HG03469 (cell line): ENCODE measurements around the gene SLC38A1.
A peak's percentile ranks its signal among the peaks of the same experiment; 100 is the strongest.
"Not testable (repeated sequence)": the region's sequence is repeated elsewhere in the genome, so short reads cannot be mapped to it uniquely, and the experiment has no call there.

Experiments
- ATAC-seq: cut with Tn5 transposase; IDR thresholded peaks from one replicate; pipeline ENCODE4 v1.9.1; 2021; ENCODE audit warnings: mild to moderate bottlenecking, moderate library complexity, moderate number of reproducible peaks; ENCODE audit not compliant: unreplicated experiment

SLC38A1 gene

DNA sequence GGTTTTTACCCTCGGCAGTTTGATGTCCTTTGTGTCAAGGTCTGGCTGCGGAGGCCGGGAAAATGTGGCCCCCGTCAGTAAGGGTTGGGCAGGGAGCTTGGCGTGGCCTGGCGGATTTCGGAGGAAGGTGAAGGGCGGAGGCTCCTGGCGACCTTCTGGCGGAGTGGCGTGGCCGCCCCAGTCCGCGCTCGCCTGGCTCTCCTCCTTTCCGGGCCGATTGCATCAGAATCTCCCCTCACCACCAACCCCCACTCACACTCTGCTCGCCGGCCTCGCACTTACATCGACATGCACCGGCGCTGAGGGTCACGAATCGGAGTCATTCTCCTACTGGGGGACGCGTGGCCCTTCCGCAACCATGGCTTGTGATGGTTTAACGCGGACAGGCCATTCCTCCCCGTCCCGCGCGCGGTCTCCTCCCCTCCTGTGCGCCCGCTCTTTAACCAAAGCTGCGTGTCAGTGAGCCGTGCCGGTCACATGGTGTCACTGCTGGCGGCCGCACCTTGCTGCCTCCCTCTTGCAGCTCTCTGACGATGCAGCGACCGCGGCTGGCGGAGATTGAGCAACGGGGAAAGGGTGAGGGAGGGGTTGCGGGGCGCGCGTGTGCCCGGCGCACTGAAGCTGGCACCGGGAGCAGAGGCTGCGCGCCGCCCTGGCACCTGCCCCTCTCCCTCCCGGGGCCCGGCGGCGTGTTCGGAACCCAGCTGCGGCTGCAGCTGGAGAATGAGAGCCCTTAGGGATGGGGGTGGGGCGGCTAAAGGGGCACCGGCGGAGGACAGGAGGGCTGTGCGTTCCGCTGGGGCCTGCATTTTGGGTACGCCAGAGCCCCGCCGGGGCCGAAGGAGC, at the start of gene SLC38A1:
TSS of gene SLC38A1 (minus strand) at position 461 of the 846 bp plus-strand sequence. CDS start 29,243 bp downstream, outside the sequence.
- peak; percentile 58 for ATAC-seq

DNA sequence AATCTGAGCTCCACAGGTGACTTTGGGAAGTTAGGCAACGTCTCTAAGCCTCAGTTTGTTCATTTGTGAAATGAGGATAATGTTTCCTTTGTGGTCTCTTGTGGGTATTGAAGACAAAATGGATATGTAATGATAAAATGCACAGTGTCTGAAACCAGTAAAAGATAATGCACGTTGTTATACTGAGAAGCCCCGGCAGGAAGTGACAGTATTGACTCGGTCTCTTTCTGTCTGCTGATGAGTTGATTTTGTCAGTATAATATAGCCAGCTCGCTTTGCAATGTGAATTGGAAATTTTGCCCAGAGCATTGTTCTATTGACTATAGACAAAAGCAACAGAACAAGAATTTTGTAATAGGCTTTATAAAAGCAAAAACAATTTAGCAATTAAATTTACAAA, 49.2 kb upstream of the SLC38A1 start:
- ATAC-seq = no peak

DNA sequence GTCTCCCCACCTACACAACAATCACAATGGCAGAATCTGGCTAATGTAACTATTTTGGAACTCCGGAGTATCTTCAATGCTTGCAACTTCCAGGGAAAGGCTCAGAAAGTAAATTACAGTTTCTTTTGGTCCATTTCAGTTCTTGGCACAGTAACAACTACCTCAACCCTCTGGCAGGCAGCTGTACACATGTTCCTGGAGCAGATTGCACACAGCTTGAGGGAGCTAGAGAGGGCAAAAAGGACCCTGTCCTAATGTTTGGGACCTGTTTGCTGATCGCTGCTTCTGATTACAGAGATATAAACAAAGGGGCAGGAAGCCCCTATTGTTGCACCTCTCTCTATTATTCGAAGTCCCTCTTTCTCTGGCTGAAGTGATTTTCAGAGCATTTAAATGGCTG, 35.2 kb upstream of the SLC38A1 start:
- ATAC-seq = no peak

DNA sequence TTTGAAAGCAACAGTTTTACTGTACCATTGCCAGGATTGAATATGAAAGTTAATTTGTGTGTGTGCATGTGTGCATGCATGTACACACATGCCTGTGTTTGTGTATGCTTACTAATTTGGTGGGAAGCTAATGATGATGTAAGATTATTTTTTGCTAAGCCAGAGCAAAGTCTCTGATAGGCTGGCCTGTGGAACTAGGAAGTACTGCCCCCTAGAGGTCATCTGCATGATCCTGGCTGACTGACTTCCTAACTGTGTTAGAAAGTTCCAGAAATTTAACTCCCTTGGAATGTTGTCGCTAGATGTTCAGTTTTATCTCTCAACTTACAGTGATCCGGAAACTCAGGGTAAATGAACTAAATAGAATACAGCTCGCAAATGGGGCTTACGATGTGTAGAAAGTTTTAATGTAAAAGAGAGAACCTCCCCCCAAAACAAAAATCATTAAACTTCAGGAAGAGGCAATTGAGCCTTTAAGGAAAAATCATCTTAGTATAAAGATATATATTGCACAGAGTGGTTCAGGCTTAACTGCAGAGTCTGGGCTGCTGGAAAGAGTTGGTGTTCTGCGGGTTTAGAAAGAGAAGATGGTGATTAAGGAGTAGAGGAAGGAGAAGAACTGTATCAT, 34.3 kb upstream of the SLC38A1 start:
- no peak for ATAC-seq

DNA sequence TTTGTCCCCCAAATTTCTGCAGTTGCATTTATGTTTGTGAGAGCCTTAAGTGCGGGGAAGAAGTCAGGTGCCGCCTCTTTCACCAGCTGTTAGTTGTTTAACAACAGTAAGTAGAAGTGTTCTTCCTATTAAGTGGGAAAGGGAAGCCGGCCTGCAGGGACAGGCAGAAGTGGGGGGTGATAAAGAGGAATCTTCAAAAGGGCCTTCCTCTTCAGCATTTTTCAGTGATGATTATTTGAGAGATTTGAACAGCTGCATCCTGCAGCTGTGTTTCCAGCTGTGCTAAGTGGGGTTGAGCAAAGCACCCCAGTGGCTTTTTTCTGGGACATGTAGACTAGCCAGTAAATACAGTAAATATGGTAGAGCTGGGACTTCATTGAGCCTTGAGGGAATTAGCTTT, 32.1 kb upstream of the SLC38A1 start:
- no peak for ATAC-seq

DNA sequence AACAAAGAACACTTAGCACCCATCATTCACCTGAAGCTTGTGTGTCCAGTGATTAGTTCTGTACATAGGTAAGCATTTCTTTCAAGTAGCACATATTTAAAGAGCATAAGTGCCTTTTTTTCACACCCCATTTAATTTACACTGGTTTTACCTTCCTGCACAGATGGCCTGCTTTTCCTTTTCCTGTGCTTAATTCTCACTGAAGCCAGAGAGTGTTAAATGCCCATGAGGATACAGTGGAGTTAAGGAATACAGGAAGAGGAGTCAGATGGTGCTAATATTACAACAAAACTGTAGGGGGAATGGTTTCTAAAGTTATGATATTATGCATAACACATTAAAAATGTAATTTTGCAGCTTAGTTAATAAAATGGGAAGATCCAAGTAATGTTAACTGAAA, 31.0 kb upstream of the SLC38A1 start:
- no peak for ATAC-seq

DNA sequence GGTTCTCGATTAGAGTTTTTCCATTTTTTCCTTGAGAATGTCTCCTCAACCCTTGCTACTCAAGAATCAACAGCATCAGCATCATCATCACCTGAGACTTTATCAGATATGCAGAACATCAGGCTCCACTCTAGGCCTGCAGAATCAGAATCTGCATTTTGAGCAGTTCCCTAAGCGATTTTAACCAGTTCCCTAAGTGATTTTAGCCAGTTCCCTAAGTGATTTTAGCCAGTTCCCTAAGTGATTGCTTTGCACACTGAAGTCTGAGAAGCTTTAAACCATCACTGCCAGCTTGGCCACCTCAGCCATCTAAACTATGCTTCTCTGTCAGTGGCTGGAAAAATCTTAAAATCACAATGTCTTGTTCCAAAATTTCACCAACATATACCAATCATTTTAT, 29.4 kb upstream of the SLC38A1 start:
- no peak for ATAC-seq

DNA sequence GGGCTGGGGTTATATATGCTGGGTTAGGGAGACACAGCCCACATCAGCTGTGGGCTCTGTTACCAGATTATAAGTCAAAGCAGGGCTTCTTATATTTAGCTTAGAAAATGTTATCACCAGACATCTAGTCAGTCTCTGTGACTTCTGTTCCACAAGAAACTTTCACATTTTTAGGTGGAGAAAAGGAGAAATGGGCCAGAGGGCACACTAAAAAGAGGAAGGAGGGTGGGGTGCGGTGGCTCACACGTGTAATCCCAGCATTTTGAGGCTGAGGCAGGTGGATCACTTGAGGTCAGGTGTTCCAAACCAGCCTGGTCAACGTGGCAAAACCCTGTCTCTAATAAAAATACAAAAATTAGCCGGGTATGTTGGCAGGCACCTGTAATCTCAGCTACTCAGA, 28.0 kb upstream of the SLC38A1 start:
- ATAC-seq = no peak

DNA sequence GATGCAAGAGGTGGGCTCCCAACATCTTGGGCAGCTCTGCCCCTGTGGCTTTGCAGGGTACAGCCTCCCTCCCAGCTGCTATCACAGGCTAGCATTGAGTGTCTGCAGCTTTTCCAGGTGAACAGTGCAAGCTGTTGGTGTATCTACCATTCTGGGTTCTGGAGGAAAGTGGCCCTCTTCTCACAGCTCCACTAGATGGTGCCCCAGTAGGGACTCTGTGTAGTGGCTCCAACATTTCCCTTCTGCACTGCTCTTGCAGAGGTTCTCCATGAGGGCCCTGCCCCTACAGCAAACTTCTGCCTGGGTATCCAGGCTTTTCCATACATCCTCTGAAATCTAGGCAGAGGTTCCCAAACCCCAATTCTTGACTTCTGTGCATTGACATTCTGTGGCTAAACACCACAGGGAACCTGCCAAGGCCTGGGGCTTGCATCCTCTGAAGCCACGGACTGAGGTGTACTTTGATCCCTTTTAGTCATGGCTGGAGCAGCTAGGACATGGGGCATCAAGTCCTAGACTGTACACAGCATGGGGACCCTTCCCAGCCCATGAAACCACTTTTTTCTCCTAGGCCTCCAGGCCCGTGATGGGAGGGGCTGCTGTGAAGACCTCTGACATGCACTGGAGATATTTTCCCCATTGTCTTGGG, 24.0 kb upstream of the SLC38A1 start:
- no peak for ATAC-seq

DNA sequence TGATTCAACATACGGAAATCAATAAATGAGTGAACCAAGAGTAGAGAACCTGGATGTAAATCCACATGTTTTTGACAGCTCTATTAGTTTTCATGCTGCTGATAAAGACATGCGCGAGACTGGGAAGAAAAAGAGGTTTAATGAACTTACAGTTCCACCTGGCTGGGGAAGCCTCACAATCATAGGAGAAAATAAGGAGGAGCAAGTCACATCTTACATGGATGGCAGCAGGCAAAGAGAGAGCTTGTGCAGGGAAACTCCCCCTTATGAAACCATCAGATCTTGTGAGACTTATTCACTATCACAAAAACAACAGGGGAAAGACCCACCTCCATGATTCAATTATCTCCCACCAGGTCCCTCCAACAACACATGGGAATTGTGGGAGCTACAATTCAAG, 23.1 kb upstream of the SLC38A1 start:
- not testable (repeated sequence) for ATAC-seq

DNA sequence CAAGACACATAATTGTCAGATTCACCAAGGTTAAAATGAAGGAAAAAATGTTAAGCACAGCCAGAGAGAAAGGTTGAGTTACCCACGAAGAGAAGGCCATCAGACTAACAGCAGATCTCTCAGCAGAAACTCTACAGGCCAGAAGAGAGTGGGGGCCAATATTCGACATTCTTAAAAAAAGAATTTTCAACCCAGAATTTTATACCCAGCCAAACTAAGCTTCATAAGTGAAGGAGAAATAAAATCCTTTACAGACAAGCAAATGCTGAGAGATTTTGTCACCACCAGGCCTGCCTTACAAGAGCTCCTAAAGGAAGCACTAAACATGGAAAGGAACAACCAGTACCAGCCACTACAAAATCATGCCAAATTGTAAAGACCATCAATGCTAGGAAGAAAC, 16.3 kb upstream of the SLC38A1 start:
- ATAC-seq = not testable (repeated sequence)

DNA sequence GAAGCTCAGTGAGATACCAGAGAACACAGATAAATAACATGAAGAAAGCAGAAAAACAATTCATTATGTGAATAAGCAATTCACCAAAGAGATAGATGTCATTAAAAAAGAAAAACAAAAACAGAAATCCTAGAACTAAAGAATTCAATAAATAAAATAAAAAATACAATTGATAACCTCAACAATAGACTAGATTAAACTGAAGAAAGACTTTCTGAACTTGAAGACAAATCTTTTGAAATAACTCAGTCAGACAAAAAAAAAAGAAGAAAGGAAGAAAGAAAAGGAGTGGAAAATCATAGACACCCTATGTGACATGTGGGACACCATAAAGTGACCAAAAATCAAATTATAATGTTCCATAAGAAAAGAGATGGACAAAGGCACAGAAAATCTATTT, 14.0 kb upstream of the SLC38A1 start:
- ATAC-seq = no peak

DNA sequence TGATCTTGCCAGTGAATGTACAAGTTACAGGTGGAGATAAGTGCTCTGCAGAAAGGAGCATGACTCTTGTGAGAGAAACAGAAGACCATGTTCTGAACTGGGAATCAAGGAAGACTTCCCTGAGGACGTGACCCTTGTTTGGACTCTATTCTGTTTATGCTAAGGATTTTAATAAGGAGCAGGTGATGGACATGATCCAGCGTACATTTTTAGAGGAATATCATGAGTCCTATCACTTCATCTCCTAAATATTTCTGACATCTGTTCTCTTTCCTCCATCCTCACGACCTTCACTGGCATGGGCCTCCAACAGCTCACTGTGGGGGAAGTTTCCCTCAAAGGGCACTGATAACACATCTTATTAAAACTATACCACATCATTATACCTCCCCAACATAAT, 7.9 kb upstream of the SLC38A1 start:
- ATAC-seq = no peak

DNA sequence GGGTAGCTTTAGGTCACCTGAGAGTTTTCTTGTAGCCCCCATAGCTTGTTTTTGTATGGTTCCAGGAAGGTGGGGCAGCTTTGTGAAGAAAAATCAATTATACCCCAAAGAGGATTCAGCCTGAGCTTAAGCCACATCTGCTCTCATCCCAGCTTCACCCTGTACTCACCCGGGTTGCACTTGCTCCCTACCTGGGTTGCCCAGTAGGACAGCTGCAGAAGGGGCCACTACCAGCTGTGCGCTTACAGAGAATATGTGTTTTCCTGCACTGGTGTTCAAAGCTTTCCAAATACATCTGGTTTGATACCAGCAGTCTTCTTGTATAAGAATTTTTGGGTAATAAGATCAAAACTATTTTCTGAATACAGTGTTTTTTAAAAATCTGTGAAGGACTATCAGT, 3.0 kb upstream of the SLC38A1 start:
- ATAC-seq = no peak

DNA sequence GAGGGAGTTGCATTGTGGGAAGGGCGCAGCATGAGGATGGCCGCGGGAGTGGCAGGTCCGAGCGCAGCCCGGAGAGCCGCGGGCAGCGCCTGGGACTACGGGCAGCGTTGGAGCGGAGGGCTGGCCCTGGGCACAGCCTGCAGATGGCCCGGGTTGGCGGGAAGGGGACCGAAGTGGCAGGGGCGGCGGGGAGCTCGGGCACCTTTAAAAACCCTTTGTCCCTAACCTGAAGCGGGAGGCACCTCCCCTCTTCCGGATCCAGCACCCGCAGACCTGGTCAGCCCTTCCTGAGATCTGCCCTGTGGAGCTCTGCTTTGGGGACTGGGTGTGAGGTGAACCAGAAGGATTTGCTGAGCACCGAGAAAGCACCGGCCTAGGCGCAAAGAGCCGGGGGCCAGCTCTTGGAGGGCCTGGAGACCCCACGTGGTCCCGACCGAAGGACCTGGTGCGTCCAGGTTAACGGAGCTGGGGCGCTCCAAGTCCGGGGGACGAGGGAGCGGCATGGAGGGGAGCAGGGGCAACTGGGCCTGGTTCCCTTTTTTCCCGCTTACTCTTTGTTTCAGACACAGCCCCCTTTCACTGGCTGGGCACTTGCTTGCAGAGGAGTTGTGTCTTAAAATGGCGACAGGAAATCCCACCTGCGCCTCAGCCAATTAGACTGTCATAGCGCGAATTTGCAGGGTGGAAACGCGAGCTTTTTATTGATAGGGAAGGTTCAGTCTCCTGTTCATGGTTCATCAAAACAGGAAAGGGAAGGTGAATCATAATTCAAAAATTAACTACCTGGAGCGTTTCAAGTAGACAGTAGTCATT, 792 bp upstream of the SLC38A1 start:
- no peak for ATAC-seq

DNA sequence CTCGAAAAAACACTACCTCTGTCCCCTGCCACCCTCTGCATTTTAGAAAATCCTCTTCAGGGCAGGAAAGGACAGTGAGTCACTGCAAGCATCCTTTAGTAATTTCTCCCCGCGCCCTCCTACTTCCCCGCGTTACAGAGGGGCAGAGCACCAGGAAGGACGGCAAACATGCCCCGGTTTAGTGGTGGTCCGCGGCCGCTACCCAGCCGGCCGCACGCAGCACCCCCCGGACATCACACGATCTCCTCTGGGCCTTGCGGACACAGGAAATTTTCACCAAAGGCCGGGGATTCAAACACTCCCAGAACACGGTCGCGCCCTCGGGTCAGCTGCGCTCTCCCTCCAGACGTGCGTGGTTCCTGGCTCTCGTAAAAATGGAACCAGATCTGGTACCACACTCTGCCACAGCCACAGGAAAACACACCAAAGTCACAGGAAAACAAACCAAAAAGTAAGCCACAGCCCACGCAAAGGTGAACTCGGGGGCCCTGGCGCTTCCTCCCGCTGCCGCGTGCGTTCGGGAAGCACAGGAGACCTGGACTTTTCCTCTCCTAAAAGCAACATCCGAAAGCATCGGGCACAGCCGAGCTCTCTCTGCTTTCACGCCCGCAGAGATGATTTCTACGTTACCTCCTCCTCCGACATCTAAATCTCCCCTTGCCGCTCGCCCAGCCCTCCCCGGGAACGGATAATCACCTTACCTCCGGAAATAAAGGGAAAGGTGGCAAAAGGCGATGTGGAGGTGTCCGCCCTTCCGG, 839 bp downstream of the SLC38A1 start:
- no peak for ATAC-seq

DNA sequence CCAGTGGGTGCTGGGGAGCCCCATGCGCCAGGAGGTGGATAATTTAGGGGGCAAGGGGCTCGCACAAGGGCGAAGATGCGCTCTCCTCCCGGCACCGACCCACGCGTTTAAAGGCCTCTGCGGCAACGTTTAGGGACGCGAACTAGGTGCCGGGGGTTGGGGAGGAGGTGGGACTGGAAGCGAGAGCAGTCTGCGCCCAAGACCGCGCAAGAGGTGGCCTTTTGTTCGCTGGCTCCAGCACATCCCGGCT, 1.3 kb downstream of the SLC38A1 start:
- no peak for ATAC-seq

DNA sequence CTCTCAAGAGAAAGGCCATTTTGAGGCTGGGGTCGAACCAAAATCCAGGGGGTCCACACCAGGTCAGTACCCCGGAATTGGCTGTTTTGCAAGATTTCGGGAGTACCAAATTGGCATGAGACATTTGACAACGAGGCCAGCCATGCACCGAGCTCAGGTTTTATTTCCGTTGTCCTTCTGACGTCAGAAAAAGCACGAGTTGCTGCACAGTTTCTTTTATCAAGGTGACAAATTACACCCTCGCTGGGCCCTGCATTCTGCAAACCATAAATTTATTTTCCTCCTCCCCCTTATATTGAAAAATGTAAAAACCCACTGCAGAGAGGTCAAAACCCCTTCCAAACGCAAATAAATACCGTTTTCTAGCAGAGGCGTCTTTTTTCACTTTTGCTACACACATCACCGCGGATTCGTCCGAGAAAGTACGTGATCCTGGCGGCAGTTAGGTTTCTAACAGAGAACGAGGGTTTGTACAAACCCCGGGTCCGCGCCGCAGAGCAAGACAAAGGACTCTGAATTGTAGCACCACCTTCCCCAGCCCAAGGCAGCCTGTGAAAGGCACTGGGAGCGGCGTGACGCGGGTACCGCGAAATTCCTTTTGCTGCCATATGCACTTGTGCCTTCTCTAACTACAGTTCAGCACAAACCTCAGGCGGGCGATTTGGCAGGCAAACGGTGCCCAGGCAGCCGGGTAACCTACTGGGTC, 1.8 kb downstream of the SLC38A1 start:
- no peak for ATAC-seq

DNA sequence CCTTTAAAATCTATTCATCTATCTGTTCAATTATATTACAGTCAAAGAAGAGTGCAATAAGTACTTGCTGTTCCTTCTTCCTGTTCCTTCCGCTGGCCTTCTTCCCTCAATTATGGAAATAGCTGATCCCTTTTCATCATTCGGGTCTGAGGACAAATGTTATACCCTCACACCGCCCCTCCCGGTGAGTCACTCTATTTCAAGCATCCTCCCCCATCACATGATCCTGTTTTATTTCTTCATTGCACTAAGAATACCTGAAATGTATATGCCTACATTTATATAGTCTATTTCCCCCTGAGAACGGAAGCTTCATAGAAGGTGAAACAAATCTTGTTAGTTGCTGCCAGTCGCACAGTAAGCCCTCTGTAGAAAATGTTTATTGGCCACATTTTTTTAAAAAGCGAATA, 2.5 kb downstream of the SLC38A1 start:
- no peak for ATAC-seq

DNA sequence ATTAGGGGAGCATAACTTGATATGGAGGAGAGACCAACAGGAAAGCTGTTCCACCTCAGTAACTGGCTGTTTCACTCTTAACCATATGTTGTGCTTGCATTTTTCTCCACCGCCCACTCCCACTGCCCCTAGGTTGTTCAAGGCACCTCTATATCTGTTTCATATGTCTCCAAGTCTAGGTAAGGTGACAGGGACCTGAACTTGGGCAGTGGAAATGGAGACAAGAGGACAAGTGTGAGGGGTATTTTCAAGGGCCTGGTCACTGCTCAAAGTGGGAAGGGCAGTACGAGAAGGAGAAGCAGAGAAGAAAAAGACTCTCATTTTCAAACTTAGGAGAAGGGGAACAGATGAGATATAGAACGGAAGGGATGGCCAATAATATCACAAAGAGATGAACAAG, 3.1 kb downstream of the SLC38A1 start:
- no peak for ATAC-seq
